ENCODE data around the gene LGSN.
"Not testable (repeated sequence)": the region's sequence is repeated elsewhere in the genome, so short reads cannot be mapped to it uniquely, and the experiment has no call there.

LGSN gene

DNA sequence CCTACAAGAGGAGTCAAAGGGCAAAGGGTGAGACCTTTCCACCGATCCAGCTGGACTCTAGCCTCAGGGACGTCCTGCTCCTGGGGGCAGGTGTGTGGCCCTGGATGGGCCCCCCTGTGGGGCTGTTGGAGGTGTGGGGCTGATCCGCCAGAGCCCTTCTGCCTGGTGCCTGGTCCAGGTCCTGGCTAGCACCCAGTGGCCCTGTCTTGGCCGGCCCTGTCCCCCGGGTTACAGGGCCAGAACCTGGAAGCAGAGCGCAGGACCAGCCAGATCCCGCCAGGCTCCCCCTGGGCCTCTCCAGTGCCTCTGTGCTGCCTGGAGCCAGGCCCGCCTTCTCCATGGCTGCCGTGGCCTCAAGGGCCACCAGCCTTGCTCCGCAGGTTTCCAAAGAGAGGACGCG lies 89.3 kb downstream of the LGSN start:
- DNase-seq (ENCODE audit: low spot score): not testable (repeated sequence)

DNA sequence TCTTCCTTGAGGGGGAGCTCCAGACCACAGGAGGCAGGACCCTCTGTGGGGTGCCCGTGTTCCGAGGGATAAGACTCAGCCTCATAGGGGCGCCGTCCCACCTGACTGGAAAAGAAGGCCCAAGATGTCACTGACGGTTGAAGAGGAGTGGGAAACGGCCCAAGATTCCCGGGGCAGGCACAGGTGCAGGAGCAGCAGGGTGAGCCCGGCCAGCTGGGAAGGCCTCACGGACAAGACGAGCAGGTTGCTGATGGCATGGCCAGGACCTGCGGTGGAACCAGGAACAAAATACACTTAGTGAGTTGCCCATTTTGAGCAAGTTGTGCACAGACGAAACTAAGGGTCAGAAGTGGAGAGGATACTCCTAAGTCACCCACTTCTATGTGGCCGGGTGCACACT lies 89.8 kb downstream of the LGSN start:
- DNase-seq (ENCODE audit: low spot score): not testable (repeated sequence)

DNA sequence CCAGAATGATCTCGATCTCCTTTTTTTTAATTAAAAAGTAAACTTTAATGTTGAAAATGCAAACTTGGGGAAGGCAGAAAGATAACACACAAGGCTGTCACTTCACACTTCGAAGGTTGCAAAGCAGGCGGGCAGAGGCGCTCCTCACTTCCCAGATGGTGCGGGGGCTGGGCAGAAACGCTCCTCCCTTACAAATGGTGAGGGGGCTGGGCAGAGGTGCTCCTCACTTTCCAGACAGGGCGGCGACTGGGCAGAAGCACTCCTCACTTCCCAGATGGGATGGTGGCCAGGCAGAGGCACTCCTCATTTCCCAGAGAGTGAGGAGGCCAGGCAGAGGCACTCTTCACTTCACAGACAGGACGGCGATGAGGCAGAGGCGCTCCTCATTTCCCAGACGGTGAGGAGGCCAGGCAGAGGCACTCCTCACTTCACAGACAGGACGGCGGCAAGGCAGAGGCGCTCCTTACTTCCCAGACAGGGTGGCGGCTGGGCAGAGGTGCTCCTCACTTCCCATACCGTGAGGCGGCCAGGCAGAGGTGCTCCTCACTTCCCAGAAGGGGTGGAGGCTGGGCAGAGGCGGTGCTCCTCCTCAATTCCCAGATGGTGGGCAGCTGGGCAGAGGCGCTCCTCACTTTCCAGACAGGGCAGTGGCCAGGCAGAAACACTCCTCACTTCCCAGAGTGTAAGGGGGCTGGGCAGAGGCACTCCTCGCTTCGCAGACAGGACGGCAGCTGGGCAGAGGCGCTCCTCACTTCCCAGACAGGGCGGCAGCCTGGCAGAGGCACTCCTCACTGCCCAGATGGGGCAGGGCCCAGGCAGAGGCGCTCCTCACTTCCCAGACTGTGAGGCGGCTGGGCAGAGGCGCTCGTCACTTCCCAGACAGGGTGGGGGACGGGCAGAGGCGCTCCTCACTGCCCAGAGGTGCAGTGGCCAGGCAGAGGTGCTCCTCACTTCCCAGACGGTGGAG lies 91.6 kb downstream of the LGSN start:
- DNase-seq (ENCODE audit: low spot score): not testable (repeated sequence)

DNA sequence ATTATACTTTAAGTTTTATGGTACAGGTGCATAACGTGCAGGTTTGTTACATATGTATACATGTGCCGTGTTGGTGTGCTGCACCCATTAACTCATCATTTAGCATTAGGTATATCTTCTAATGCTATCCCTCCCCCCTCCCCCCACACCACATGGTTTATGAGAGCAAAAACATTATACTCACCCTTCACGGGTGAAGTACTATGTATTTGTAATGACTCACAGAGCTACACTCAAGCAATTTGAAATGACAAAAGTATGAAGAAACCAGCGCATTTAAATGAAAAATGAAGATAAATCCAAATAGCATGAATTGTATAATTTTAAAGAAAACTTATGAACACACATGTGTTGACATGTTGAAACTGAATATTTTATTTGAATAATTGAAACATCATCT lies 93.8 kb downstream of the LGSN start:
- not testable (repeated sequence) for DNase-seq (ENCODE audit: low spot score)

Measured in ecto neural progenitor cell (in vitro differentiated cells).